HEK293T (cell line): ENCODE results near the gene TAT.
A peak's percentile ranks its signal among the peaks of the same experiment; 100 is the strongest.
"Not testable (repeated sequence)": the region's sequence is repeated elsewhere in the genome, so short reads cannot be mapped to it uniquely, and the experiment has no call there.

ENCODE experiments used
- CTCF ChIA-PET: fragments of 350-600 bp; formaldehyde crosslinking; extraction: SDS; loops from one replicate; lab custom pipeline; 2021; ENCODE audit warnings: antibody characterized with exemption, inconsistent platforms; lab: Yijun Ruan, JAX
- POLR2A ChIA-PET: fragments of 350-600 bp; formaldehyde crosslinking; extraction: SDS; loops from one replicate; lab custom pipeline; 2020; ENCODE audit warnings: antibody characterized with exemption, inconsistent platforms; lab: Yijun Ruan, JAX
- DNase-seq: peaks from one replicate; pipeline ENCODE4 v3.0.0; 2012; ENCODE audit warnings: mixed read lengths; ENCODE audit errors: extremely low spot score
- ARNT ChIP-seq: fragments of 450-650 bp; IDR thresholded peaks from 2 replicates; pipeline ENCODE4 v1.6.1; 2017; ENCODE audit warnings: mild to moderate bottlenecking
- BHLHE40 ChIP-seq: fragments of 450-650 bp; IDR thresholded peaks from 2 replicates; pipeline ENCODE4 v1.6.1; 2016; ENCODE audit warnings: mild to moderate bottlenecking, moderate library complexity, borderline replicate concordance
- CTBP1 ChIP-seq: fragments of 450-650 bp; IDR thresholded peaks from 2 replicates; pipeline ENCODE4 v1.6.1; 2016; ENCODE audit warnings: borderline replicate concordance
- ELF4 ChIP-seq: fragments of 450-650 bp; IDR thresholded peaks from 2 replicates; pipeline ENCODE4 v1.6.1; 2017; ENCODE audit warnings: antibody characterized with exemption
- FOXA1 ChIP-seq: fragments of 450-650 bp; IDR thresholded peaks from 2 replicates; pipeline ENCODE4 v1.6.1; 2016; ENCODE audit warnings: mild to moderate bottlenecking
- FOXK2 ChIP-seq: fragments of 450-650 bp; IDR thresholded peaks from 2 replicates; pipeline ENCODE4 v1.6.1; 2016; ENCODE audit warnings: mild to moderate bottlenecking
- FOXM1 ChIP-seq: fragments of 450-650 bp; IDR thresholded peaks from 2 replicates; pipeline ENCODE4 v1.6.1; 2017; ENCODE audit warnings: mild to moderate bottlenecking, borderline replicate concordance
- HDGF ChIP-seq: fragments of 450-650 bp; IDR thresholded peaks from 2 replicates; pipeline ENCODE4 v1.6.1; 2017; ENCODE audit warnings: antibody characterized with exemption, borderline replicate concordance
- L3MBTL2 ChIP-seq: fragments of 450-650 bp; conservative IDR thresholded peaks from 2 replicates; pipeline ENCODE4 v1.6.1; 2016; ENCODE audit warnings: mild to moderate bottlenecking
- LEF1 ChIP-seq: fragments of 450-650 bp; IDR thresholded peaks from 2 replicates; pipeline ENCODE4 v1.6.1; 2017; ENCODE audit warnings: mild to moderate bottlenecking, borderline replicate concordance
- NFRKB ChIP-seq: fragments of 450-650 bp; IDR thresholded peaks from 2 replicates; pipeline ENCODE4 v1.6.1; 2016; ENCODE audit warnings: mild to moderate bottlenecking, moderate library complexity
- PKNOX1 ChIP-seq: fragments of 450-650 bp; IDR thresholded peaks from 2 replicates; pipeline ENCODE4 v1.6.1; 2016
- SP1 ChIP-seq: fragments of 450-650 bp; IDR thresholded peaks from 2 replicates; pipeline ENCODE4 v1.6.1; 2017
- SUZ12 ChIP-seq: fragments of 450-650 bp; IDR thresholded peaks from 2 replicates; pipeline ENCODE4 v1.6.1; 2016; ENCODE audit warnings: mild to moderate bottlenecking
- TARDBP ChIP-seq: fragments of 450-650 bp; IDR thresholded peaks from 2 replicates; pipeline ENCODE4 v1.6.1; 2016
- ZNF384 ChIP-seq: fragments of 450-650 bp; IDR thresholded peaks from 2 replicates; pipeline ENCODE4 v1.6.1; 2016

TAT gene

DNA sequence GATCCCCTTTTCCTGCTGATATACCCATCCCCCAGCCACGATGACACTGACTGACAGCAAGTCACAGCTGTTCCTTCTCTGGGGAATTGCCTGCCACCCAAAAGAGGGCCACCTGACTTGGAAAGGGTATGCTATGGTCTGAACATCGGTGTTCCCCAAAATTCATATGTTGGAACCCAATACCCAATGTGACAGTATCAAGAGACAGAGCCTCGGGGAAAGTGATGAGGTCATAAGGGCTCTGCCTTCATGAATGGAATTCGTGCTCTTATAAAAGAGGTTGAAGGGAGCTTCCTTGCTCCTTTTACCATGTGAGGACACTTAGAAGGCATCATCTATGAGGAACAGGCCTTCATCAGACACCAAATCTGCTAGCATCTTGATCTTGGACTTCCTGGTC is 41.5 kb upstream of the TAT start:
- DNase-seq: no peak
- POLR2A ChIA-PET: no interaction called here
- no peak for TF ChIP-seq ZNF384
- no peak for TF ChIP-seq BHLHE40
- TF ChIP-seq FOXA1: no peak
- TF ChIP-seq CTBP1: no peak
- no peak for TF ChIP-seq ARNT
- no peak for TF ChIP-seq SUZ12
- no peak for TF ChIP-seq TARDBP
- TF ChIP-seq SP1: no peak
- no peak for TF ChIP-seq NFRKB
- no peak for TF ChIP-seq HDGF
- TF ChIP-seq PKNOX1: no peak
- CTCF ChIA-PET: no interaction called here

GRCh38 chr16:71614956-71615355 is 38.1 kb upstream of the TAT start:
- POLR2A ChIA-PET, DNase-seq, CTCF ChIA-PET: not testable (repeated sequence)

DNA sequence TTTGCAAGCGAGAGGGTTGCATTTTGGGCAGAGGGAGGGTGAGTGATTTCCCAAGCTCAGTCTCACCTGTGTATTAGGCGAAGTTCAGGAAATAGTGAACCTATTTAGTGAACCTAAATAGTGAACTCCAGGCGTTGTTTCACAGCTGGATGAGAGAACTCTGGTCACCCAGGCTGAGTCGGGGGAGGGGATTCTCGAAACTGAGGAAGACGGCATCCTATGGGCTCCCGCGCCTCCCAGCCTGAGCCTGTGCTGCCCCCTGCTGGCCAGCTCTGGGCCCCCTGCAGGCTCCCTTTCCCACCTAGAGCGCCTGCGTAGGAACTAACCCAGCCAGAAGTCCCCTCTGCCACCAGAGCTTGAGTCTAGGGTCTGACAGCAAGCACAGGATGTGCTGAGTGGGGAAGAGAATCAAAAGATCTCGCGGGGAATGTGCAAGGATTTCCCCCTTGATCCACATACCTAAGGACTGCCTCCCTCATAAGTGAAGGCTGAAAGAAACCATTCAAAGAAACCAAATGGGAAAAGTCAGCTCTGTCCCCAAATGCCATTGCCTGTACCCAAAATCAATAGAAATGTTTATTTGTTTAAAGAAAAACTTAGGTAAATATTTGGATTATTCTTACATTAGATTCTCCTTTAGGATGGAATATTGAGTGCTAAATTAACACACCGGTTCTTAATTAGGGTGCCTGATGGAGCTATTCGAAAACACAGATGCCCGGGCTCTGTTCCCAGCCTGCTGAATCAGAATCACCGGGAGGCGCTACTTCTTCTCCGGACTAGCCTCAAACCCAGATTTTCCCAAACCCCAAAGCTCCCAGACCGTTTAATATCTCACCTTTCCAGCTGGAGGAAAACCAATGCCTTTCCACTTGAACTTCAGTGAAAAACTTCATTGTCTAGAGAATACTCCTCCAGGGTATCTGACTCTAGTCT is 34.3 kb upstream of the TAT start:
- ChIA-PET CTCF (interaction anchor here (0.6 to 2.5 kb wide), 26 partner anchors 9 to 358 kb away, joined by 3 to 30 read pairs (median 4); partner anchors contain the start of genes MARVELD3 and TAT), POLR2A (interaction anchor here (0.6 to 3.4 kb wide), 5 partner anchors 13 to 84 kb away, joined by 3 to 31 read pairs (median 3); no protein-coding TSS in a partner anchor)
- peak; percentile 86 for DNase-seq
- no peak for TF ChIP-seq SP1
- no peak for TF ChIP-seq HDGF
- no peak for TF ChIP-seq LEF1
- TF ChIP-seq SUZ12: no peak
- TF ChIP-seq BHLHE40: no peak
- no peak for TF ChIP-seq FOXM1
- TF ChIP-seq FOXA1: no peak
- no peak for TF ChIP-seq CTBP1
- no peak for TF ChIP-seq FOXK2
- TF ChIP-seq L3MBTL2: no peak
- TF ChIP-seq PKNOX1: no peak
- no peak for TF ChIP-seq TARDBP
- TF ChIP-seq ELF4: no peak
- TF ChIP-seq ARNT: no peak

DNA sequence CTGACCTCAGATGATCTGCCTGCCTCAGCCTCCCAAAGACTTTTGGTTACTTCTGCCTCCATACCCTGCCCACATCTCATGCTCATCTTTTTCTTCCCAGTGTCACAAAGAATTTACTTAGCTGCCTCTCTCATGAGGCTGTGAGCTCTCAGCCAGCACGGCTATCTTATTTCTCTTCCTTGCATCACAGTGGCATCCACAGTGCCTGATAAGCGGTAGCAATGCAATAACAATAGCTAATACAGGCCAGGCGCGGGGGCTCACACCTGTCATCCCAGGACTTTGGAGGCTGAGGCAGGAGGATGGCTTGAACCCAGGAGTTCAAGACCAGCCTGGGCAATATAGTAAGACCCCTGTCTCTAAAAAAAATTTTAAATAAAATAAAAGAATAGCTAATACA is 33.6 kb upstream of the TAT start:
- TF ChIP-seq L3MBTL2 (no peak), FOXA1 (no peak), SUZ12 (no peak), LEF1 (no peak), TARDBP (no peak), ARNT (no peak), FOXK2 (no peak), FOXM1 (no peak), NFRKB (no peak), CTBP1 (no peak), SP1 (no peak), ELF4 (no peak), PKNOX1 (no peak), ZNF384 (no peak), BHLHE40 (no peak), HDGF (no peak)
- DNase-seq: no peak
- ChIA-PET POLR2A (interaction anchor here (0.7 to 3.4 kb wide), 3 partner anchors 13 to 84 kb away, joined by 3 to 31 read pairs (median 4); no protein-coding TSS in a partner anchor), CTCF (interaction anchor here (0.6 to 2.5 kb wide), 15 partner anchors 10 to 359 kb away, joined by 3 to 30 read pairs (median 4); partner anchors contain the start of gene TAT)

GRCh38 chr16:71609066-71609465 is 32.2 kb upstream of the TAT start:
- no peak for DNase-seq
- CTCF ChIA-PET: interaction anchor here (0.7 to 1.2 kb wide), 4 partner anchors 44 to 971 kb away, joined by 3 to 5 read pairs (median 4); no protein-coding TSS in a partner anchor
- TF ChIP-seq BHLHE40: no peak
- TF ChIP-seq SUZ12: no peak
- TF ChIP-seq FOXK2: no peak
- TF ChIP-seq FOXA1: no peak
- no peak for TF ChIP-seq ZNF384
- no peak for TF ChIP-seq CTBP1
- no peak for TF ChIP-seq L3MBTL2
- no peak for TF ChIP-seq NFRKB
- TF ChIP-seq HDGF: no peak
- no peak for TF ChIP-seq ARNT
- TF ChIP-seq PKNOX1: no peak
- no peak for TF ChIP-seq FOXM1
- TF ChIP-seq LEF1: no peak
- TF ChIP-seq ELF4: no peak
- no peak for TF ChIP-seq TARDBP
- no peak for TF ChIP-seq SP1
- POLR2A ChIA-PET: interaction anchor here (3.4 kb wide), 1 partner anchor 44 kb away, joined by 31 read pairs; no protein-coding TSS in a partner anchor
